Activated T-cell treated with anti-CD3 and anti-CD28 coated beads for 24 hours (primary cell): ENCODE measurements around the gene LMTK2.

ENCODE experiments used
- DNase-seq: peaks from one replicate; pipeline ENCODE4 v3.0.0-alpha.2; 2020; ENCODE audit warnings: low read depth

The LMTK2 gene

GRCh38 chr7:98203261-98203963 is 96.8 kb downstream of the LMTK2 start:
- no peak for DNase-seq

- DNase-seq: no peak
Observed at GRCh38 chr7:98203964-98204605, 97.4 kb downstream of the LMTK2 start.

- DNase-seq: no peak
Observed at GRCh38 chr7:98204670-98205069, 98.0 kb downstream of the LMTK2 start.

- DNase-seq: no peak
Observed at GRCh38 chr7:98205162-98205845, 98.6 kb downstream of the LMTK2 start.

GRCh38 chr7:98206451-98207330 is 100.0 kb downstream of the LMTK2 start:
- DNase-seq: no peak

- no peak for DNase-seq
Observed at GRCh38 chr7:98209166-98209920, 102.7 kb downstream of the LMTK2 start.

- no peak for DNase-seq
Observed at GRCh38 chr7:98210513-98211220, 104.0 kb downstream of the LMTK2 start.

- DNase-seq: no peak
Observed at GRCh38 chr7:98211221-98211675, 104.6 kb downstream of the LMTK2 start, which contains the start of gene BHLHA15. Gene BHLHA15, plus strand, starts transcription at chr7:98211439. Its CDS starts 871 bp downstream, at chr7:98212310.

- DNase-seq: no peak
Observed at GRCh38 chr7:98211676-98212531, 105.2 kb downstream of the LMTK2 start.

GRCh38 chr7:98212532-98213041 is 105.9 kb downstream of the LMTK2 start:
- DNase-seq: no peak

GRCh38 chr7:98213296-98213887 is 106.7 kb downstream of the LMTK2 start:
- DNase-seq: no peak

GRCh38 chr7:98213888-98214810 is 107.5 kb downstream of the LMTK2 start:
- no peak for DNase-seq

GRCh38 chr7:98214811-98215321 is 108.2 kb downstream of the LMTK2 start:
- no peak for DNase-seq

- DNase-seq: no peak
Observed at GRCh38 chr7:98215561-98216495, 109.2 kb downstream of the LMTK2 start.

GRCh38 chr7:98216941-98217622 is 110.4 kb downstream of the LMTK2 start:
- DNase-seq: no peak
